ENCODE results near the gene FHOD3. TPM values are rescaled to one million over a fixed set of nuclear protein-coding genes. Genes with fewer than 3 reads are reported as not detected.

FHOD3 gene
- total RNA-seq, 1 donor from 2014 or later = 5.6 TPM

- intact Hi-C loops (cut with DNase I) = no loop called here
Observed at GRCh38 chr18:36403896-36404820, 106.6 kb downstream of the FHOD3 start.

GRCh38 chr18:36405611-36406010 lies 108.1 kb downstream of the FHOD3 start:
- no peak for TF ChIP-seq CTCF (IDR thresholded peaks at IDR 0.05)
- TF ChIP-seq POLR2A (IDR thresholded peaks at IDR 0.05) = no peak
- no peak for TF ChIP-seq POLR2AphosphoS5 (IDR thresholded peaks at IDR 0.05; ENCODE audit: insufficient read depth in 1 of 2, low read depth in 1 of 2)

More at GRCh38 chr18:36403896-36404820, 106.6 kb downstream of the FHOD3 start:
- Histone ChIP-seq H3K4me1 (no peaks in the 10 kb centered on the region), H3K27ac (no peak overlapping the region), H3K9me3 (no peaks in the 10 kb centered on the region), H3K27me3 (no peaks in the 10 kb centered on the region), H3K36me3 (no peaks in the 10 kb centered on the region), H3K4me3 (no peak overlapping the region)
- no peak for DNase-seq (ENCODE audit: extremely low spot score in 2 of 2)
- TF ChIP-seq POLR2A (IDR thresholded peaks at IDR 0.05) (no peak), CTCF (IDR thresholded peaks at IDR 0.05) (no peak), POLR2AphosphoS5 (IDR thresholded peaks at IDR 0.05; ENCODE audit: insufficient read depth in 1 of 2, low read depth in 1 of 2) (no peak)

GRCh38 chr18:36406805-36407204 lies 109.3 kb downstream of the FHOD3 start:
- no peaks in the 10 kb centered on the region for H3K36me3 ChIP-seq
- H3K9me3 ChIP-seq = no peaks in the 10 kb centered on the region
- intact Hi-C loops (cut with DNase I) = no loop called here
- no peak overlapping the region for H3K27ac ChIP-seq
- DNase-seq (ENCODE audit: extremely low spot score in 2 of 2) = no peak
- H3K4me1 ChIP-seq = no peaks in the 10 kb centered on the region
- no peak for TF ChIP-seq CTCF (IDR thresholded peaks at IDR 0.05)
- TF ChIP-seq POLR2AphosphoS5 (IDR thresholded peaks at IDR 0.05; ENCODE audit: insufficient read depth in 1 of 2, low read depth in 1 of 2) = no peak
- TF ChIP-seq POLR2A (IDR thresholded peaks at IDR 0.05) = no peak
- H3K4me3 ChIP-seq = no peak overlapping the region
- no peaks in the 10 kb centered on the region for H3K27me3 ChIP-seq

More at GRCh38 chr18:36405611-36406010, 108.1 kb downstream of the FHOD3 start:
- Histone ChIP-seq H3K4me1 (no peaks in the 10 kb centered on the region), H3K36me3 (no peaks in the 10 kb centered on the region), H3K27ac (no peak overlapping the region), H3K4me3 (no peak overlapping the region), H3K27me3 (no peaks in the 10 kb centered on the region), H3K9me3 (no peaks in the 10 kb centered on the region)
- intact Hi-C loops (cut with DNase I) = no loop called here
- no peak for DNase-seq (ENCODE audit: extremely low spot score in 2 of 2)

- H3K27me3 ChIP-seq = no peaks in the 10 kb centered on the region
- no peaks in the 10 kb centered on the region for H3K36me3 ChIP-seq
- TF ChIP-seq CTCF (IDR thresholded peaks at IDR 0.05) = no peak
- no peak for TF ChIP-seq POLR2AphosphoS5 (IDR thresholded peaks at IDR 0.05; ENCODE audit: insufficient read depth in 1 of 2, low read depth in 1 of 2)
- no peak for TF ChIP-seq POLR2A (IDR thresholded peaks at IDR 0.05)
- intact Hi-C loops (cut with DNase I) = no loop called here
- no peak for DNase-seq (ENCODE audit: extremely low spot score in 2 of 2)
- H3K9me3 ChIP-seq = no peaks in the 10 kb centered on the region
- no peak overlapping the region for H3K27ac ChIP-seq
- no peak overlapping the region for H3K4me3 ChIP-seq
- H3K4me1 ChIP-seq = no peaks in the 10 kb centered on the region
Observed at GRCh38 chr18:36408606-36409005, 111.1 kb downstream of the FHOD3 start.

GRCh38 chr18:36409779-36410178 lies 112.3 kb downstream of the FHOD3 start:
- no peaks in the 10 kb centered on the region for H3K9me3 ChIP-seq
- no peak for DNase-seq (ENCODE audit: extremely low spot score in 2 of 2)
- H3K36me3 ChIP-seq = no peaks in the 10 kb centered on the region
- H3K4me3 ChIP-seq = no peak overlapping the region
- no peak overlapping the region for H3K27ac ChIP-seq
- H3K27me3 ChIP-seq = no peaks in the 10 kb centered on the region
- intact Hi-C loops (cut with DNase I) = no loop called here
- TF ChIP-seq POLR2AphosphoS5 (IDR thresholded peaks at IDR 0.05; ENCODE audit: insufficient read depth in 1 of 2, low read depth in 1 of 2) (no peak), CTCF (IDR thresholded peaks at IDR 0.05) (no peak), POLR2A (IDR thresholded peaks at IDR 0.05) (no peak)
- H3K4me1 ChIP-seq = no peaks in the 10 kb centered on the region
